ENCODE results near the gene GJA9. TPM values are rescaled to one million over a fixed set of nuclear protein-coding genes. Genes with fewer than 3 reads are reported as not detected.

The GJA9 gene
- total RNA-seq, 2 donors from 2014 or later: not detected

DNA sequence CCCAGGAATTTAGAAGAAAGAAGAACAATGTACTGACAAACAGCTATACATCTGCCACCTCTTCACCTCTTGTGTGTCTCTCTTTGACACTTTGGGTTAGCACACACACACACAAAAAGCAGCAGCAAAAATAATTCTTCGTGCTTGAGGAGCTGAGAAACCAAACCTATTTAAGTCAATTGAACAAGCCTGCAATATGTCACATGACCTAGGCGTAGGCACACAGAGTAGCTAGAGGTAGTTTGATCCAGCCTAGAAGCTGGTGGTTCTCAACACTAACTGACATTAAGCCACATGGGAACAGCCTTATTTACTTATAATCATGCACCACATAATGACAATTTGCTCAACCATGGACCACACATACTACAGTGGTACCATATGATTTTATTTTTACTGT lies 54.1 kb downstream of the GJA9 start:
- H3K4me1 ChIP-seq (ENCODE audit: control insufficient read depth, insufficient read depth, low read length): no peaks in the 10 kb centered on the region
- H3K4me3 Mint-ChIP-seq: no peak overlapping the region
- no peaks in the 10 kb centered on the region for H3K36me3 Mint-ChIP-seq (ENCODE audit: low read depth)
- peaks cover 29% of the 10 kb centered on the region for H3K27me3 Mint-ChIP-seq (ENCODE audit: insufficient read depth)
- no peaks in the 10 kb centered on the region for H3K36me3 ChIP-seq (ENCODE audit: control insufficient read depth, insufficient read depth, low read length)
- H3K4me3 ChIP-seq (ENCODE audit: low read length): no peak overlapping the region
- WGBS, 2 experiments (ENCODE audit: insufficient coverage in 1 of 2, insufficient read length in 1 of 2): 89 to 100% methylated on average over 2 of the region's 2 CpGs
- TF ChIP-seq, protein P1, sequence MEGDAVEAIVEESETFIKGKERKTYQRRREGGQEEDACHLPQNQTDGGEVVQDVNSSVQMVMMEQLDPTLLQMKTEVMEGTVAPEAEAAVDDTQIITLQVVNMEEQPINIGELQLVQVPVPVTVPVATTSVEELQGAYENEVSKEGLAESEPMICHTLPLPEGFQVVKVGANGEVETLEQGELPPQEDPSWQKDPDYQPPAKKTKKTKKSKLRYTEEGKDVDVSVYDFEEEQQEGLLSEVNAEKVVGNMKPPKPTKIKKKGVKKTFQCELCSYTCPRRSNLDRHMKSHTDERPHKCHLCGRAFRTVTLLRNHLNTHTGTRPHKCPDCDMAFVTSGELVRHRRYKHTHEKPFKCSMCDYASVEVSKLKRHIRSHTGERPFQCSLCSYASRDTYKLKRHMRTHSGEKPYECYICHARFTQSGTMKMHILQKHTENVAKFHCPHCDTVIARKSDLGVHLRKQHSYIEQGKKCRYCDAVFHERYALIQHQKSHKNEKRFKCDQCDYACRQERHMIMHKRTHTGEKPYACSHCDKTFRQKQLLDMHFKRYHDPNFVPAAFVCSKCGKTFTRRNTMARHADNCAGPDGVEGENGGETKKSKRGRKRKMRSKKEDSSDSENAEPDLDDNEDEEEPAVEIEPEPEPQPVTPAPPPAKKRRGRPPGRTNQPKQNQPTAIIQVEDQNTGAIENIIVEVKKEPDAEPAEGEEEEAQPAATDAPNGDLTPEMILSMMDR (conservative IDR thresholded peaks at IDR 0.05): no peak
- no peaks in the 10 kb centered on the region for H3K4me1 Mint-ChIP-seq
- peaks cover 10% of the 10 kb centered on the region for H3K27me3 ChIP-seq (ENCODE audit: control insufficient read depth, insufficient read depth, low read length, poor library complexity, severe bottlenecking)
- no peak overlapping the region for H3K9ac ChIP-seq (ENCODE audit: extremely low read depth, low read length, poor library complexity, severe bottlenecking)
- DNase-seq: no peak
- H3K27ac ChIP-seq (ENCODE audit: low read depth, low read length): no peak overlapping the region
- no peaks in the 10 kb centered on the region for H3K9me3 ChIP-seq (ENCODE audit: control insufficient read depth, low read length)
- H3K27ac Mint-ChIP-seq: no peak overlapping the region
- no peaks in the 10 kb centered on the region for H3K9me3 Mint-ChIP-seq

DNA sequence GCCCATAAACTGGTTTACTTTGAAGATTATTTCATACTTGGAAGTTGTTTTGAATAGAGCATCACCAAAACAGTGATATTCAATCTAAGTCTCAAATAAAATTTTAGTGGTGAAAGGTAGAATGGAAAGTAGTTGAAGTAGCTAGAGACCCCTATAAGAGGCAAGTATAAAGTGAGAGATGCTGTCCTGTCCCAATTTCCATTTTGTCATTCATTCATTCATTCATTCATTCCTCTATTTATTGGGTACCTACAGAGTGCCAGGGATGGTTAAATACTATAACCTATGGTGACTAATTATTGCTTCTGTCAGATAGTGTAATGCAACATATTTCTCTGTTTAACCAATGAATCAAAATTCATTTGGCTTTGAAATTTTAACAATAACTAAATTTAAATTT lies 54.5 kb downstream of the GJA9 start:
- H3K9me3 ChIP-seq (ENCODE audit: control insufficient read depth, low read length): no peaks in the 10 kb centered on the region
- Mint-ChIP-seq H3K9me3 (no peaks in the 10 kb centered on the region), H3K27ac (no peak overlapping the region), H3K27me3 (ENCODE audit: insufficient read depth) (peaks cover 32% of the 10 kb centered on the region), H3K36me3 (ENCODE audit: low read depth) (no peaks in the 10 kb centered on the region), H3K4me3 (no peak overlapping the region), H3K4me1 (no peaks in the 10 kb centered on the region)
- H3K4me1 ChIP-seq (ENCODE audit: control insufficient read depth, insufficient read depth, low read length): no peaks in the 10 kb centered on the region
- H3K9ac ChIP-seq (ENCODE audit: extremely low read depth, low read length, poor library complexity, severe bottlenecking): no peak overlapping the region
- no peak for DNase-seq
- H3K36me3 ChIP-seq (ENCODE audit: control insufficient read depth, insufficient read depth, low read length): no peaks in the 10 kb centered on the region
- no peak overlapping the region for H3K4me3 ChIP-seq (ENCODE audit: low read length)
- no peak overlapping the region for H3K27ac ChIP-seq (ENCODE audit: low read depth, low read length)
- TF ChIP-seq, protein P1 (conservative IDR thresholded peaks at IDR 0.05): no peak
- peaks cover 14% of the 10 kb centered on the region for H3K27me3 ChIP-seq (ENCODE audit: control insufficient read depth, insufficient read depth, low read length, poor library complexity, severe bottlenecking)

- no peaks in the 10 kb centered on the region for H3K36me3 ChIP-seq (ENCODE audit: control insufficient read depth, insufficient read depth, low read length)
- H3K27ac ChIP-seq (ENCODE audit: low read depth, low read length): no peak overlapping the region
- Mint-ChIP-seq H3K27ac (no peak overlapping the region), H3K27me3 (ENCODE audit: insufficient read depth) (peaks cover 35% of the 10 kb centered on the region), H3K4me3 (no peak overlapping the region), H3K9me3 (no peaks in the 10 kb centered on the region), H3K36me3 (ENCODE audit: low read depth) (no peaks in the 10 kb centered on the region), H3K4me1 (no peaks in the 10 kb centered on the region)
- H3K9me3 ChIP-seq (ENCODE audit: control insufficient read depth, low read length): no peaks in the 10 kb centered on the region
- WGBS, 2 experiments (ENCODE audit: insufficient coverage in 1 of 2, insufficient read length in 1 of 2): 87 to 100% methylated on average over 1 to 3 of the region's 3 CpGs
- H3K9ac ChIP-seq (ENCODE audit: extremely low read depth, low read length, poor library complexity, severe bottlenecking): no peak overlapping the region
- no peaks in the 10 kb centered on the region for H3K4me1 ChIP-seq (ENCODE audit: control insufficient read depth, insufficient read depth, low read length)
- no peak overlapping the region for H3K4me3 ChIP-seq (ENCODE audit: low read length)
- no peak for DNase-seq
- TF ChIP-seq, protein P1 (conservative IDR thresholded peaks at IDR 0.05): no peak
- peaks cover 21% of the 10 kb centered on the region for H3K27me3 ChIP-seq (ENCODE audit: control insufficient read depth, insufficient read depth, low read length, poor library complexity, severe bottlenecking)
Measured at GRCh38 chr1:38826262-38826661, 55.1 kb downstream of the GJA9 start.

Other genes starting within 250 kb of the GJA9 start
- gene RRAGC, start 21.8 kb downstream of the GJA9 start, total RNA-seq: 10 to 100 TPM; 23.0 to 33.2 TPM
- 10 to 100 TPM; 34.6 to 38.1 TPM for gene MYCBP, start 8.2 kb downstream of the GJA9 start, total RNA-seq
- gene RHBDL2, start 60.2 kb upstream of the GJA9 start, total RNA-seq: not detected
- 100 to 1,000 TPM; 128 to 137 TPM for gene AKIRIN1, start 109.7 kb upstream of the GJA9 start, total RNA-seq
- gene NDUFS5, start 144.8 kb upstream of the GJA9 start, total RNA-seq: 100 to 1,000 TPM; 295 to 349 TPM